ENCODE results near the gene CD84.
"Not testable (repeated sequence)": the region's sequence is repeated elsewhere in the genome, so short reads cannot be mapped to it uniquely, and the experiment has no call there.

CD84 gene

GRCh38 chr1:160575112-160575664 is 4.1 kb downstream of the CD84 start:
- no peak for DNase-seq (ENCODE audit: low read depth in 2 of 3, low spot score in 2 of 3)

GRCh38 chr1:160570840-160571239 is 8.5 kb downstream of the CD84 start:
- no peak for DNase-seq (ENCODE audit: low read depth in 2 of 3, low spot score in 2 of 3)

GRCh38 chr1:160569806-160570205 is 9.5 kb downstream of the CD84 start:
- no peak for DNase-seq (ENCODE audit: low read depth in 2 of 3, low spot score in 2 of 3)

- peak in 2 of 3 experiments; percentile 30 to 45 for DNase-seq (ENCODE audit: low read depth in 2 of 3, low spot score in 2 of 3)
These were observed 11.2 kb downstream of the CD84 start for GRCh38 chr1:160567858-160568682.

DNA sequence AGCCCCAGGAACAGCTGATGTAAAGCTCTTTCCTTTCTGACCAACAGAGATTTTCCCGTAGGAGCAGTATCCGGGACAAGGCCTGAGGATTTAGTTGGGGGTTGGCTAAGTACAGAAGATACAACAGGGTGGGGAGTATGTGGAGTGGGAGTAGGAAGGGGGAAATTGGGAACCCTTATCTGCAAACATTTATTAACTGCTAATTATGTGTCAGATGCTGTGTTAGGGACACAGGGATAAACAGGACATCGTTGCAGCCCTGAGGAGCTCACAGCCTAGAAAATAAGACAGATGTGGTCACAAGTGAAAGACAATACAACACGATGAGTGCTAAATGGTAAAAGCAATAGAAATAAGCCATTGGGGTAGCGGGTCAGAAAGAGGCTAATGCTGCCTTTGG is 12.0 kb downstream of the CD84 start:
- DNase-seq (ENCODE audit: low read depth in 2 of 3, low spot score in 2 of 3), result no peak

DNA sequence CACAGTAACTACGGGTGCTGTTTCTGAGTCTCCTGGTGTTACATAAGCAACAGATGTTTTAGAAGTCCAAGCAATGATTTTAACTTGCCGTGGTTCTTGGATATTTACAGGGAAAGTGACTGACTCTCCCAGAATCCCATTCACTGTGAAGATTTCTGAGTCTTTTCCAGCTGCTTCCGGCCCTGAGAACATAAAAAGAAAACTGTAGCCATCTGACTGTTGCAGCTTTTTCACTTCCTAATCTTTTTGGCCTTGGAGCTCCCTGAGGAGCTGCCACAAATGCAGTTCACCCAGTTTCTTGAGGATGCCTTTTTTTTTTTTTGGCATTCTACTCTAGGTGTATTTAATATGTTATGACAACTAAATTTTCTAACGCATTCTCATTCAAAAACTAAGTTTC is 13.7 kb downstream of the CD84 start:
- no peak for DNase-seq (ENCODE audit: low read depth in 2 of 3, low spot score in 2 of 3)

- DNase-seq (ENCODE audit: low read depth in 2 of 3, low spot score in 2 of 3), result not testable (repeated sequence)
These were observed 16.1 kb downstream of the CD84 start for GRCh38 chr1:160563230-160563629.

DNA sequence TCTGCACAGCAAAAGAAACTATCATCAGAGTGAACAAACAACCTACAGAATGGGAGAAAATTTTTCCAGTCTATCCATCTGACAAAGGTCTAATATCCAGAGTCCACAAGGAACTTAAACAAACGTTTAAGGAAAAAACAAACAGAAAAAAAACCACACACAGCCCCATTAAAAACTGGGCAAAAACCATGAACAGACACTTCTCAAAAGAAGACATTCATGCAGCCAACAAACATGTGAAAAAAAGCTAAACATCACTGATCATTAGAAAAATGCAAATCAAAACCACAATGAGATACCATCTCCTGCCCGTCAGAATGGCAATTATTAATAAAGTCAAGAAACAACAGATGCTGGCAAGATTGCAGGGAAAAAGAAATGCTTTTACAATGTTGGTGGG is 16.6 kb downstream of the CD84 start:
- not testable (repeated sequence) for DNase-seq (ENCODE audit: low read depth in 2 of 3, low spot score in 2 of 3)

- DNase-seq (ENCODE audit: low read depth in 2 of 3, low spot score in 2 of 3), result no peak
These were observed 18.5 kb downstream of the CD84 start for GRCh38 chr1:160560806-160561205.

GRCh38 chr1:160560045-160560705 is 19.1 kb downstream of the CD84 start:
- no peak for DNase-seq (ENCODE audit: low read depth in 2 of 3, low spot score in 2 of 3)

DNA sequence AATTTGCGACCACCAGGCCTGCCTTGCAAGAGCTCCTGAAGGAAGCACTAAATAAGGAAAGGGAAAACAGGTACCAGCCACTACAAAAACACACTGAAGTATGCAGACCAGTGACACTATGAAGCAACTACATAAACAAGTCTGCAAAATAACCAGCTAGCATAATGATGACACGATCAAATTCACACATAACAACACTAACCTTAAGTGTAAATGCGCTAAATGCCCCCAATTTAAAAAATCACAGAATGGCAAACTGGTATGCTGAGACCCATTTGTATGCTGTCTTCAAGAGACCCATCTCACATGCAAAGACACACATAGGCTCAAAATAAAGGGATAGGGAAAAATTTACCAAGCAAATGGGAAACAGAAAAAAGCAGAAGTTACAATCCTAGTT is 19.9 kb downstream of the CD84 start:
- not testable (repeated sequence) for DNase-seq (ENCODE audit: low read depth in 2 of 3, low spot score in 2 of 3)

DNA sequence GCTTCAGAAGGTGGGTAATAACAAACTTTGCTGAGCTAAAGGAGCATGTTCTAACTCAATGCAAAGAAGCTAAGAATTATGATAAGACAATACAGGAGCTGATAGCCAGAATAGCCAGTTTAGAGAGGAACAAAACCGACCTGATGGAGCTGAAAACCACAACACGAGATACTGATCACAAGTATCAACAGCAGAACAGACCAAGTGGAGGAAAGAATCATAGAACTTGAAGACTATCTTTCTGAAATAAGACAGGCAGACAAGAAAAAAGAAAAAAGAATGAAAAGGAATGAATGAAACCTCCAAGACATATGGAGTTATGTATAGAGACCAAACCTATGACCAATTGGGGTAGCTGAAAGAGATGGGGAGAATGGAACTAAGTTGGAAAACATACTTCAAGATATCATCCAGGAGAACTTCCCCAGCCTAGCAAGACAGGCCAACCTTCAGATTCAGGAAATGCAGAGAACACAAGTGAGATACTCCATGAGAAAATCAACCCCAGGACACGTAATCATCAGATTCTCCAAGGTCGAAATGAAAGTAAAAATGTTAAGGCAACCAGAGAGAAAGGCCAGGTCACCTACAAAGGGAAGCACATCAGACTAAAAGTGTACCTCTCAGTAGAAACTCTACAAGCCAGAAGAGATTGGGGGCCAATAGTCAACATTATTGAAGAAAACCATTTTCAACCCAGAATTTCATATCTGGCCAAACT is 20.5 kb downstream of the CD84 start:
- no peak for DNase-seq (ENCODE audit: low read depth in 2 of 3, low spot score in 2 of 3)

DNA sequence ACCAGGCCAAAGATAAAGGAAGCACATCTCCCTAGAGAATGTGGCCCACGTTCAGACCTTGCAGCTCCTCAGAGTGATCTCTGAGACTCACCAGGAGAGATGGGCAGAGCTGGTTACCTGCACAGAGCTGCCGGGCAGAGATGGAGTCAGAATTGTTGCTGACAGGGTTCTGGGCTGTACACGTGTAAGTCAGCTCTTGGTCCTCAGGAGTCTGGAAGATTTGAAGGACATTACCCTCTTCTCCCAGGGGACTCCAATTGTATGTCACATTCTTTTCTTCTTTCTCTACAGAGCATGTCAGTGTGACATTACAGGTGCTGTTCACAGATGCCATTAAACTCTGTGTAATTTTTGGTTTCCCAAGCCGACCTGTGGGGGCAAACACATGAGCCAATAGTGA is 25.5 kb downstream of the CD84 start:
- no peak for DNase-seq (ENCODE audit: low read depth in 2 of 3, low spot score in 2 of 3)

- no peak for DNase-seq (ENCODE audit: low read depth in 2 of 3, low spot score in 2 of 3)
These were observed 26.9 kb downstream of the CD84 start for GRCh38 chr1:160552425-160552824.

GRCh38 chr1:160550572-160551034 is 28.7 kb downstream of the CD84 start:
- DNase-seq (ENCODE audit: low read depth in 2 of 3, low spot score in 2 of 3), result no peak

DNA sequence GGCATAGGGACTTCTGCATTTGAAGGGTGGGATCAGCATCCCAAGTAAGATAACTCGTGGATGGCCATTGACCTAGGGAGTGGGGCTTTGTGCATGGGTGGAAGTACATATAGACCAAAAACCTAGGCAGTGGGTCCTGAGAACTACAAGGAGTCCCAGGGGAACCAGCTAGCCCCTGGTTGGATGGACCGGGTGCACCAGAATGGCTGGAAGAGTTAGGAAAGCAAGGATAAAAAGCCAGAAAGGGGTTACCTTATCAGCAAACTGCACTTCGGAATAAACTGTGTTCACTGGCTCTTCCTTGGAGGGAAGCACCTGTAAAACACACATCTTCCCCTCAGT is 29.7 kb downstream of the CD84 start:
- no peak for DNase-seq (ENCODE audit: low read depth in 2 of 3, low spot score in 2 of 3)

DNA sequence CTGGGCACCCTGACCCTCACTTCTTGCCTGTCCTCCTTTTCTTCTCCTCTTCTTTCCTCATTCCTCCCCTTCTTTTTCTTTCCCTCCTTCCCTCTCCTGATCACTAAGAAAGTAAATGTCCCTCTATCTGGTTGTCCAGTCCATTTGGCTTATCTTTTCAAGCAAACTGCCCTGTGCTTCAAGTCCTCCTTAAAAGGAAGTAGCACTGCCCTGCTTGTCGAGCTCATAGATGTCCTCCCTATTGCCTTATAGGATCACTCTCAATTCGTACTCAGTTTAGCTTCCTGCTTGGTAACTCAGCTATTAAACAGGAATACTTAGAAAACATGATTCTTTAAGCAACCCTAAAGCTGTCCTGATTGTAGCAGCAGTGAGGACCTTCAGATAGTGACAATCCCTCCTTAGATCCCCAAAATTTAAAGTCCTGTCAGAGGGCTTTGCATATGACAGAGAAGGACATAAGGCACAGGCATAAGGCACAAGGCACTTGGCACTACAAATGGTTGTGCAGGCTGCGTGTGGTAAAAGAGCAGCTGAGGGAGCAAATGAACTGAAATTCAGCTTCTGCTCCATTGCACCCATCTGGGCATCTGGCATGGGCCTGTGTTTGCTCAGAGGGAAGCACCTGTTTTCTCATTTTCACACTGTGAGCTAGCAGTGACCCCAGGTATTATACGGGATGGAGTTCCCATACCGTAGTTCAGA is 30.2 kb downstream of the CD84 start:
- no peak for DNase-seq (ENCODE audit: low read depth in 2 of 3, low spot score in 2 of 3)

DNA sequence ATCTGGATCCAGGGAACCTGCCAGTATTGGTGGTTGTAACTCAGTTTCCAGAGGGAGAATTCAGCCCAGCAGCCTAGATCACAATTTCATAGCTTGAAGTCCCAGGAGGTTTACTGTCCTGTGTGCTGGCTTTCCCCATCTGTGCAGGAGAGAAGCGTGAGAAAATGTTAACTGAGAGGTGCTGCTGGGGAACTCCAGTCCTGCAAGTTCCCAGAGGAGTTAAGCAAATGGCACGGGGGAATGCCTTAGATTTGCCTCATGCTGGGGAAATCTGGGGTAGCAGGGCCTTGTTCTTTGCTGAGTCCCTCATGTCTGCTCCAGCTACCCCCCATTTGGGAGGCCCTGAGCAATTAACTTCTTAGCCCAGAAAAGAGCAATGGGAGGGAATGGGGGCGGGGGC is 31.1 kb downstream of the CD84 start:
- no peak for DNase-seq (ENCODE audit: low read depth in 2 of 3, low spot score in 2 of 3)

DNA sequence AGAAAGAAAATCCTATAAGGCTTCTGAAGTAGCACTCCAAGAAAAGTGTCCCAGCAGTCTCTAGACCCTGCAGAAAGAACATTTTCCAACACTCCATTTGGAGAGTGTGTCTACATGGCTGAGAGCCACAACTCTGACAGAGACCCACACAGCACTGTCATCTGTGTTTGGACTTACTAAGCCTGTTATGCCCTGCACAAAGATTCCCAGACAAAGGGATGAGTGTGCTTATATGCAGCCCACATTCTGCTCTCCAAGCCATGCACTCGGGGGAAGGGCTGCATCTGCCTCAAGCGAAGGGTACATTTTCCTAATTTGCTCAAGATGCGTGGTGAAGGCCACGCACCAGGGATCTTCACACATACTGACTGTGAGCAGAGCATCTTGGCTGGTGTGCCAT is 31.9 kb downstream of the CD84 start:
- DNase-seq (ENCODE audit: low read depth in 2 of 3, low spot score in 2 of 3), result no peak

GRCh38 chr1:160546942-160547341 is 32.4 kb downstream of the CD84 start:
- no peak for DNase-seq (ENCODE audit: low read depth in 2 of 3, low spot score in 2 of 3)

DNA sequence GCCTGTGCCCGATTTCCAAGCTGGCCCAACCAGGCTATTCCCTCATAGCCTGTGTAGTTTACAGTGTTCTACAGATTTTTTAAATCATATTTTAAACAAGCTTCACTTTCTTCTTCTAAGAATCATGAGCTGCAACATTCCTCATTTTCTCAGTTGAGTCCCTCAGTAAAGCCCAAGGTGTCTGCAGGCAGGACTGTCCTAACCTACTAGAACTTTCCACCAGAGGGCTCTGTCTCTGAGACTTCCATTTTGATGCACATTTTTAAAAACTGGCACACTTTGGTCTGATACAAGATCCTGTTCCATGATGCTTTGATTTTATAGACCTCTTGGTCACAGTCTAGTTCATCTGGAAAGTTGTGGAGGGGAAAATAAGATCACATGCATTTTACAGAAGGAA is 34.6 kb downstream of the CD84 start:
- no peak for DNase-seq (ENCODE audit: low read depth in 2 of 3, low spot score in 2 of 3)

All from activated CD8-positive, alpha-beta memory T cell treated with anti-CD3 and anti-CD28 coated beads for 48 hours (primary cell).